Parathyroid adenoma (tissue), 2 donors: Measurements from ENCODE around the gene NXN.

ENCODE experiments used
- H2AFZ ChIP-seq: fragments of 300-600 bp; sonication (generic); one replicate; pipeline ENCODE4 v1.7.0; 2017; ENCODE audit warnings: antibody characterized with exemption, mild to moderate bottlenecking
- H3K27ac ChIP-seq: fragments of 300-600 bp; sonication (generic); one replicate; pipeline ENCODE4 v1.7.0; 2017
- H3K27me3 ChIP-seq: fragments of 300-600 bp; sonication (generic); one replicate; pipeline ENCODE4 v1.7.0; 2017; ENCODE audit warnings: low read length; ENCODE audit not compliant: control insufficient read depth, insufficient read depth
- H3K36me3 ChIP-seq: fragments of 300-600 bp; sonication (generic); one replicate; pipeline ENCODE4 v1.7.0; 2017; ENCODE audit warnings: low read length; ENCODE audit not compliant: control insufficient read depth, insufficient read depth
- H3K4me1 ChIP-seq: fragments of 300-600 bp; sonication (generic); one replicate; pipeline ENCODE4 v1.7.0; 2017; ENCODE audit warnings: control low read depth
- H3K4me2 ChIP-seq: fragments of 300-600 bp; sonication (generic); one replicate; pipeline ENCODE4 v1.7.0; 2017; ENCODE audit warnings: low read length
- H3K4me3 ChIP-seq: fragments of 300-600 bp; sonication (generic); one replicate; pipeline ENCODE4 v1.7.0; 2017; ENCODE audit warnings: low read depth, low read length
- H3K79me2 ChIP-seq: fragments of 300-600 bp; sonication (generic); one replicate; pipeline ENCODE4 v1.7.0; 2017; ENCODE audit warnings: control low read depth
- H3K9ac ChIP-seq: fragments of 300-600 bp; sonication (generic); one replicate; pipeline ENCODE4 v1.7.0; 2017; ENCODE audit warnings: mild to moderate bottlenecking
- H3K9me3 ChIP-seq: fragments of 300-600 bp; sonication (generic); one replicate; pipeline ENCODE4 v1.7.0; 2017; ENCODE audit warnings: low read length; ENCODE audit not compliant: control insufficient read depth
- TF ChIP-seq, protein P1 (sequence below): fragments of 300-600 bp; sonication (generic); IDR thresholded peaks from one replicate; pipeline ENCODE4 v1.7.0; 2017; ENCODE audit warnings: antibody characterized with exemption, mild to moderate bottlenecking
- donor health status: primary hyperparathyroidism.

NXN gene

DNA sequence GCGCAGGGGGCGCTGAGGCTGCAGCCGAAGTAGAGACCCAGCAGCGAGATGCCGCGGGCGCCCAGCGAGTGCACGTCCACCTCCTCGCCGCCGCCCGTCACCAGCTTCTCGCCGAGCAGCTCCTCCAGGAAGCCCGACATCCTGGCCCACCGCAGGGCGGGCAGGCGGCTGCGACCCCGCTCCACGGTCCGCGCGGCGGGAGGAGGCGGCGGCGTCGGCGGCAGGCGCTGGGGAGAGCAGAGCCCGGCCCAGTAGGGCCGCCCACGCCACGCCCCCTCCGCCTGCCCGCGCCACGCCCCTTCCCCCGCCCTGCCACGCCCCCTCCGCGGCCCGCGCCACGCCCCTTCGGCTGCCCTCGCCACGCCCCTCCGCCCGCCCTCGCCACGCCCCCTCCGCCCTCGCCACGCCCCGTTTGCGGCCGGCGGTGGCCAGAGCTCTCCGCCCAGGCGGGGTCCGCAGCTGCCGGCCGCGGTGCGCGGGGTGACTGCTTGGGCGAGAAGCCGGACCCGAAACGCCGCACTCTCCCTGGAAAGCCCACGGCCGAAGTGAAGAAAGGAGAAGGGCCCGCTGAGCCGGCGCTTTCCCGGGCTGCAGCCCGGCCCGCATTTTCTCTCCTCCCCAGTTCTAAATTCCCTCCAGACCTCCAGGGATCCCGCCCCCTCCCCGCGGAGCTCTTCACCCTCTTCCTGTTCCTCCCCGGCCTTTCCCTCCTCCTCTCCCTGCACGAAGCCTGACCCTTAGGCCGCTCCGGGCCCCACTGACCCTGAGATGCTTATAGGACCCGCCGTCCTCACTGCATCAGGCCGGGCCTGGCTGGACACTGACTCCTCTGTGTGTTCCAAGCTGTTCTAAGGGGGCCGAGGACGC, at the start of gene NXN:
Gene NXN (minus strand): TSS at position 238 of the 867 bp plus-strand sequence.
- Histone ChIP-seq H3K4me3 (peak within 1 kb of the TSS; percentile 56), H3K27me3 (no peaks in the 10 kb centered on the region), H3K36me3 (no peaks in the 10 kb centered on the region)

GRCh38 chr17:1027044-1027443, 47.5 kb upstream of the NXN start:
- H3K4me1 ChIP-seq: peaks cover 11% of the 10 kb centered on the region
- H2AFZ ChIP-seq: no peak overlapping the region
- TF ChIP-seq, protein P1, sequence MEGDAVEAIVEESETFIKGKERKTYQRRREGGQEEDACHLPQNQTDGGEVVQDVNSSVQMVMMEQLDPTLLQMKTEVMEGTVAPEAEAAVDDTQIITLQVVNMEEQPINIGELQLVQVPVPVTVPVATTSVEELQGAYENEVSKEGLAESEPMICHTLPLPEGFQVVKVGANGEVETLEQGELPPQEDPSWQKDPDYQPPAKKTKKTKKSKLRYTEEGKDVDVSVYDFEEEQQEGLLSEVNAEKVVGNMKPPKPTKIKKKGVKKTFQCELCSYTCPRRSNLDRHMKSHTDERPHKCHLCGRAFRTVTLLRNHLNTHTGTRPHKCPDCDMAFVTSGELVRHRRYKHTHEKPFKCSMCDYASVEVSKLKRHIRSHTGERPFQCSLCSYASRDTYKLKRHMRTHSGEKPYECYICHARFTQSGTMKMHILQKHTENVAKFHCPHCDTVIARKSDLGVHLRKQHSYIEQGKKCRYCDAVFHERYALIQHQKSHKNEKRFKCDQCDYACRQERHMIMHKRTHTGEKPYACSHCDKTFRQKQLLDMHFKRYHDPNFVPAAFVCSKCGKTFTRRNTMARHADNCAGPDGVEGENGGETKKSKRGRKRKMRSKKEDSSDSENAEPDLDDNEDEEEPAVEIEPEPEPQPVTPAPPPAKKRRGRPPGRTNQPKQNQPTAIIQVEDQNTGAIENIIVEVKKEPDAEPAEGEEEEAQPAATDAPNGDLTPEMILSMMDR: no peak
- no peaks in the 10 kb centered on the region for H3K9me3 ChIP-seq
- peaks cover 40% of the 10 kb centered on the region for H3K79me2 ChIP-seq
- no peak overlapping the region for H3K4me3 ChIP-seq
- no peaks in the 10 kb centered on the region for H3K27me3 ChIP-seq
- H3K27ac ChIP-seq: no peak overlapping the region
- H3K4me2 ChIP-seq: no peak overlapping the region
- H3K36me3 ChIP-seq: no peaks in the 10 kb centered on the region
- no peak overlapping the region for H3K9ac ChIP-seq

More for the DNA sequence above, at the start of gene NXN:
- H3K9me3 ChIP-seq: no peaks in the 10 kb centered on the region
- peak within 1 kb of the TSS; percentile 32 for H3K9ac ChIP-seq
- peak within 1 kb of the TSS; percentile 52 for H3K27ac ChIP-seq
- peak within 1 kb of the TSS; percentile 80 for H2AFZ ChIP-seq
- H3K4me2 ChIP-seq: peak within 1 kb of the TSS; percentile 81
- no peaks in the 10 kb centered on the region for H3K4me1 ChIP-seq
- no peaks in the 10 kb centered on the region for H3K79me2 ChIP-seq
- TF ChIP-seq, protein P1: peak; percentile 8

GRCh38 chr17:1026599-1026975, 47.0 kb upstream of the NXN start:
- Histone ChIP-seq H3K9ac (no peak overlapping the region), H3K4me2 (no peak overlapping the region), H3K4me3 (no peak overlapping the region), H3K9me3 (no peaks in the 10 kb centered on the region), H3K79me2 (peaks cover 41% of the 10 kb centered on the region), H2AFZ (no peak overlapping the region), H3K27ac (no peak overlapping the region), H3K4me1 (peaks cover 9% of the 10 kb centered on the region), H3K27me3 (no peaks in the 10 kb centered on the region), H3K36me3 (no peaks in the 10 kb centered on the region)
- TF ChIP-seq, protein P1: no peak

DNA sequence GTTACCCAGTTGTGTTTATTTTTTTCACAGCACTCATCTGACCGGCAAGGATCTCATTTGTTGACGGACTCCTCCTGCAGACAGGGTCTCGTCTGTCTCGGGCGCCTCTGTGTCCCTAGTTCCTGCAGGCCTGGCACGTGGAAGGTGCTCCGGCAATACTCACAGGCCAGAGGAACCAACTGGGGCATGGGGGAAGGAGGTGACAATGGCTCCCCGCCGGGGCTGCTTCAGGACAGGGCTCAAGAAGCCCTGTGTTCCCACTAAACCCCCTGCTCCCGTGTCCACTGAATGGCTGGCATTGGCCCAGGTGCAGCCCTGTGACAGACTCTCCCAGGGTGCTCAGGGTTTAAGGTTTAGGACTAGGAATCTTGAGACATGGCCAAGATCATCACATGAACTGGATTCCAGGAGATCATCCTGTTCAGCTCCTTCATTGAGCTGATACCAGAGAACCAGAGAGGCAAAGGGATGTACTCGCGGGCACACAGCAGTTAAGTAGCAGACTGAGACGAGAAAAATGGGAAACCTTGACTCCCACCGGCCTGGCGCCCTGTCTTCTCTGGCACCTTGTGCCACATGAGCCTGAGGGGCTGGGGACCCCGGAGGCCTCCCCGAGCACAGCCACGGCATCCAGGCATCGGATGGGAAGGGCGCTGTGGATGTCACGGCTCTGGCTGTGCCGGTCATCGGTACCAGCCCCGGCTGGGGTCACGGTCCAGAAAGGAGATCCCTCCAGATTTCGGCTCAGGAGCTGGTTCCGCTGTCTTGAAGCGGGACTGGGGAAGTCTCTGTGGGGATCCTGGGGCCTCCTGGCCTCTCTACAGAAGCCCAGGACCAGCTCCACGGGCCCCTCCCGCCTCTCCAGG, 46.4 kb upstream of the NXN start:
- Histone ChIP-seq H3K27ac (no peak overlapping the region), H3K4me1 (peaks cover 9% of the 10 kb centered on the region)

More for the DNA sequence above, 46.4 kb upstream of the NXN start:
- H3K9me3 ChIP-seq: no peaks in the 10 kb centered on the region
- TF ChIP-seq, protein P1: no peak
- H3K4me2 ChIP-seq: no peak overlapping the region
- H3K27me3 ChIP-seq: no peaks in the 10 kb centered on the region
- H3K36me3 ChIP-seq: no peaks in the 10 kb centered on the region
- no peak overlapping the region for H2AFZ ChIP-seq
- no peak overlapping the region for H3K9ac ChIP-seq
- peaks cover 42% of the 10 kb centered on the region for H3K79me2 ChIP-seq
- H3K4me3 ChIP-seq: no peak overlapping the region
